NAMALWA (cell line): Measurements from ENCODE around the gene CHRDL1.
A peak's percentile ranks its signal among the peaks of the same experiment; 100 is the strongest.
"Not testable (repeated sequence)": the region's sequence is repeated elsewhere in the genome, so short reads cannot be mapped to it uniquely, and the experiment has no call there.

ENCODE experiments used
- DNase-seq: peaks from one replicate; pipeline ENCODE4 v3.0.0-alpha.2; 2015; ENCODE audit warnings: low spot score

The CHRDL1 gene

GRCh38 chrX:110665223-110666002 is 130.2 kb downstream of the CHRDL1 start:
- peak; percentile 47 for DNase-seq

GRCh38 chrX:110657073-110657472 is 138.5 kb downstream of the CHRDL1 start:
- no peak for DNase-seq

- DNase-seq = not testable (repeated sequence)
Observed at GRCh38 chrX:110654280-110654679, 141.3 kb downstream of the CHRDL1 start.

- DNase-seq = no peak
Observed at GRCh38 chrX:110646386-110646785, 149.2 kb downstream of the CHRDL1 start.
